HG03139 (cell line): Measurements from ENCODE around the gene ZNF497.
A peak's percentile ranks its signal among the peaks of the same experiment; 100 is the strongest.
"Not testable (repeated sequence)": the region's sequence is repeated elsewhere in the genome, so short reads cannot be mapped to it uniquely, and the experiment has no call there.

ENCODE experiments used
- ATAC-seq: cut with Tn5 transposase; IDR thresholded peaks from one replicate; pipeline ENCODE4 v1.9.1; 2021; ENCODE audit not compliant: unreplicated experiment

The ZNF497 gene

DNA sequence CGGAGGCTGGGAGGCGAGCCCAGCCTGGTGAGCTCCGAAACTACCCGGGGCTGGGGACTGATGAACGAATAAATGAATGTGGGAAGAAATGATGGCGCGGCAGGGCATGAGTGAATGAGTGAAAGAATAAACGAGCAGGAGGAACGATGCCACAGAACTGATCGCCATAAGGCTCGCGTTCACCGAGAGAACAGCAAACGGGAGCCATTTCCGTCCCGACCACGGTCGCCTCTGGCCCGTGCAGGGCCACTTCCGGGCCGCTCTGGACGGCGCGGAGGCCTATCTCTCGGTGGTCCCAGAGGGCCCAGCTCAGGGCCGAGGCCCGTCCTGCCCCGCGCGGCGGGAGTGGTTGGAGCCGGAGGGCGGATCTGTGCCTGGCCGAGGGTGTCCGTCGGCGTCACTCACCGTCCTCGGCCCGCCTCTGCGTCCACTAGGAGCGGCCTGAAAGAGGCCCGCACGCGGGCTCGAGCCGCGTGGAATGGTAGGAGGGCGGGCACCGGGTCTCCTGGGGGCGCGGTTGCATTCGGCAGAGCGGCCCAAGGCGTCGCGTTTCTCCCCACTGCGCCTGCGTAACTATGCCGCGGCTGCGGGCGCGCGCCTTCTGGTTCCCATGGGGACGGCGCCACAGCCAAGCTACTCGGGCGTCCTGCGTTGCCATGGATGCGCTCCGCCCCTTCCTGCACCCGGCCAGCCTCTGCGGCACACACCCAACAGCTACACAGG is at the start of gene ZNF497:
TSS of gene ZNF497 (minus strand) at position 480 of the 723 bp plus-strand sequence. CDS start 5,116 bp downstream, outside the sequence.
- ATAC-seq = peak; percentile 74

DNA sequence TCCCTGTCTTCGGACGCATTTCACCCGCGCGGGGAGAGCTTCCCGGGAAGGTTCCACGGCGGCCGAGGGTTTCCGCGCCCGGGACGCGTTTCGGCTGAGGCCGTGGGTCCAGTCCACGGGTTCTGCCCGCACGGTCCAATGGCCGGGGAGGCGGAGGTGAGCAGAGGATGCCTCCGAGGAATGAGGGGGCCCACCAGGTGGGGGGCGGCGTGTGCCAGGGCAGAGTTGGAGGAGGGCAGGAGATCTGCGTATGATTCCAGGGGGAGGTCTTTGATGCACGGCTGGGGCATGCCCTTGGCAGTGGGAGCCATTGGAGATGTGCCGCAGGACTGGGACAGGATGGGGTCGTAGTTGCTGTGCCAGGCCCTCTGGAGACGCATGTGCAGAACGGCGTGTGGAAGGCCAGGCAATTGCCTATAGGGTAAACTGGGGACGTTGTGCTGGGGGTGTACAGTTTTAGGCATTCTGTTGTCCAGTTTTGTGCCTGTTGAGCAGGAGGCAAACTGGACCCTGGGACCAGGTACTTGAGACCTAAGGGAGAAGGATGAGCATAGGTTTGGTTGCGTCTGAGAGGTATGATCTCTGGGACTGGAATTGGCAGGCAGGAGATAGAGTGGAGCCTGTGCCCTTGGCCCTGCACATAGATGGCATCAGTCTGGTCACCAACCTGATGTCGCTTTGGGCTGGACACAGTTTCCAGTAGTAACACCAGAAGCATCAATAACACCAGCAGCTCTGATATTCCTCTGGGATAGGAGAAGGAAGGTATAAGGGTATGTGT is 46.6 kb upstream of the ZNF497 start:
- no peak for ATAC-seq

- ATAC-seq = peak; percentile 94
Observed at GRCh38 chr19:58408152-58409009, 45.8 kb upstream of the ZNF497 start, which contains the start of gene ZNF584. Gene ZNF584 (plus strand): TSS chr19:58408649. CDS start chr19:58409148, 499 bp downstream.

DNA sequence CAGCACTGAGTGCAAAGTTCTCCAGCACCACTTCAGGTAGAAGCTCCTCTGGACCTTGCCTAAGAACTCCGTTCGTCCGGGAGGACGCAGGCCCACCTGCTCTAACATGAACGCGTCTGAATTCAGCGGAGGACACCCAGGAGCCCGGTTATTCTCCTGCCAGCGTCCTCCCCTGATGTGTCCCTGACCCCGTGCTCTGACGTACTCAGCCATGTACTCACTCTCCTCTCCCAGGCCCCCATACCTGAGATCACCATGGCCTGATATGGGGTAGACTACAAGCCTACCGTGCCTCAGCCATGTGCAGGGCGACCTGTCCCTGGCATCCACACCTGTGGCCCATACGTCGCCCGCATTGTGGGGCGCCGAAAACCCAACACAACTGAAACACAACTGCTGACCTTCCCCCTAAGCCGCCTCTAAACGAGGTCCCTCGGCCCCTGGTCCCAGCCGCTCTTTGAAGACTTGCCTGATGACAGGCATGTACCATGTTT is 45.2 kb upstream of the ZNF497 start:
- no peak for ATAC-seq

DNA sequence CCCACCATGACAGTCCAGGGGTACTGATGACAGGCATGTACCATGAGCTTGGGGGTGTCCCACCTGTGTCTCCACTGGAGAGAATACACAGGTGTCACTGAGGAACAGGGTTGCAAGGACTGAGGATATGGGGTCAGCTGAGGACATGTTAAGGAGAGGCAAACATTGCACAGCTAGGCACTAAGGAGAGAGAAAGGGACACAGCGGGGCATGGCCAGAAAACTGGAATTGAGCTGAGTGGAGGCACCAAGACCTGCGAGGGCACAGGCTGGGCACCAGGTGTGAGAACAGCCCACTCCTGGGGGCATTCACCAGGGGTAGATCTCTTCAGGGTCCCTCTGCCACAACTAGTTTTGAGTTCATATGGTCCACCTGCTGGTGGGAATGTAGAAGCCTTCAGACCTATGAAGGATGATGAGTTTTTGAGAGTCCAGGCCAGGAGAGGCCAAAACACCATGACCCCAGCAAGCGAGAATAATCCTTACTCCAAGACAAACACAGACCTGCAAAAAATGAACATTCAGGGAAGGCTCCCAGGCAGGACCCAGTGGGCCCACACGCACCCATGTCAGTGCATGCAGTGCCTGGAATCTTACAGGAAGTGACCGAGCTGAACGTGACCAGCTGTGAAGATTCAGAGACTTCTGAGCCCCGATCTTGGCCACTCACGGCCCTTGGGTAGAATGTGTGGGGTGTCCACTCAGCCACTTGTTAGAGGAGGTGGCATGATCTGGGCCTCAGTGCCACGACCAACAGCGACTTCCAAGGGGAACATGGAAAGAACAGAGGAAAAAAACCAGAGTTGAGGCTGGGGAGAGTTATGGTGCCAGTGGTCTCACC is 44.5 kb upstream of the ZNF497 start:
- ATAC-seq = no peak

- not testable (repeated sequence) for ATAC-seq
Observed at GRCh38 chr19:58403920-58404478, 41.4 kb upstream of the ZNF497 start.

GRCh38 chr19:58401840-58402421 is 39.4 kb upstream of the ZNF497 start:
- no peak for ATAC-seq

GRCh38 chr19:58400916-58401839 is 38.6 kb upstream of the ZNF497 start:
- peak; percentile 99 for ATAC-seq

DNA sequence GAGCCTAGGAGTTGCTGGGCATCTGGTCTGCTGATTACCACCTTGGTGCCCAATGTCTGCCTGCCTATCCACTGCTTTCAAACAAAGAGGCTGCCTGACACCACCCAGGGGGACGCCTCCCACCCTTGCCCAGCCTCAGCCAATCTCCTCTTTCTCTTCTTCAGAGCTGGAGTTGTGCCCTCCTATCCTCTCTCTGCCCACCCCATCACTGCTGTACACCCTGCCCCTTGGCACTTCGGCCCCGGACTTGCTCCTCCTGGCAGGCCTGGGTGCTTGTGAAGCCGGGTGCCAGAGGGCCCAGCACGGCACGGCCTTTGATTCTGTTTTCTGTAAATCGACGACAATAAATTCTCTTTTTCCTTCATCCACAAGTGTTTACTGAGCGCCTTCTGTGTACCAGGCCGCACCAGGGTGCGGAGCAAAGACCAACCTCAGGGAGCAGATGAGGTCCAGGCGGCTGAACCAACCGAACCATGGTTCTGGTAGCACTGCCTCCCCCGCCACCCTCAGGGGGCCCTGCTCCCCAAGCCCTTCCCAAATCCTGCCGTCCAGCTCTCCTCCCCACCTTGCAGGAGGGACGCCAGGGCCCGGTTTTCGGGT is 37.9 kb upstream of the ZNF497 start:
- no peak for ATAC-seq

DNA sequence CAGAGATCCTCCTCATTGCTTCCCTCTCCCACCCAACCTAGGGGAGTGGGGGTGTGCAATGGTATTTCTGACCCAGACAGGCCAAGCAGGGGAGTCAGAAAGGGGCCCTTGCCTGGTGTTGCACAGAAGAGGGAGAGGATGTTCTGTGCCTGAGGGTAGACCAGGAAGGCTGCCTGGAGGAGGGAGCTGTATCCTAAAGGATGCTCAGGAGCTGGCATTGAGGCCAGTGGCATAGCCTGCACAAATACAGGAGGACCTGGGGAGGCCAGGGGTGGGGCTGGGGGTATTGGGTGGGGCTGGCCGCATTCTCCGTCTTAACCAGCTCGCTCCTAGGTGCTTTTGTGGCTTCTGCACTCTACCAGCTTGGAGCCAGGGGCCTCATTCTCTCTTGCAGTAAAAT is 37.4 kb upstream of the ZNF497 start:
- no peak for ATAC-seq

- ATAC-seq = no peak
Observed at GRCh38 chr19:58398545-58398944, 36.0 kb upstream of the ZNF497 start.

DNA sequence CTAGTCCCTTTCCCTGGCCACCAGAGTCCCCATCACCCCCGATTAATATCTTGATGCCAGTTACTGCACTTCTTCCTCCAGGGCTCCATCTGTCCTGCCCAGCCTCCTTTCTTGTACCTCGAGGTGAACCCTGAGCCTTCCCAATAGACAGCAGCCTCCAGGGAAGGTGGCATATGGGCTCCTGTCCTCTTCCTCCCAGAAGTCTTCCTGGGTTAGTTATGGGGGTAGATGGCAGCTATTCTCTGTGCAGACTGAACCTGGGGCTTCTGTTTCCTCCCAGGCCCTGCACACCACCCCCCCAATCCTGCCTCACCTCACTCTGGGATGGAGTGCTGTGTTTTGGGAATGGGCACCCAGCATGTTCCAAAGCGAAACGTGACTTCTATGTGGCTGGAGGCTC is 35.5 kb upstream of the ZNF497 start:
- ATAC-seq = no peak

DNA sequence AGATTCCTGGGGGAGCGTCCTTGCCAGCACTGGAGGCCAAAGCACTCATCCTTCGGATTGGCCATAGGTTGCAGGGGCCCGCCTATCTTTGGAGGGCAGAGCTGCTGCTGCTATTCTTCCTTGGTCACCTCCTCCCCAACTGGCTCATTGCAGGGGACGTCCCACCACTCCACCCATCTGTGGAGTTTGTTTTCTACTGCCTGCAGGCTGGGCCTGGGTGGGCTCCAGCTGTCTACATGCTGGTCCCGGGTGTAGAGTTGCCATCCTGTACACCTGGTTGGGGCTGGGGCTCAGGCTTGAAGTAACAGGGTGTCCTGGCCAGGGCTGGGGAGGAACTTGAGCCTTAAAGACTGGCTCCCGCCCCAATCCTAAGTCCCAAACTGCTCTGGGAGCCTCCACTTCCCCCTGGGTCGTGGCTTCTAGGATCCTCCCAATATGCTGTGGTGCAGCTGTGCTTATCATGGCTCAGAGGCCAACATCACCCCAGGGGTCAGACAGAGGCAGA is 35.0 kb upstream of the ZNF497 start:
- no peak for ATAC-seq

DNA sequence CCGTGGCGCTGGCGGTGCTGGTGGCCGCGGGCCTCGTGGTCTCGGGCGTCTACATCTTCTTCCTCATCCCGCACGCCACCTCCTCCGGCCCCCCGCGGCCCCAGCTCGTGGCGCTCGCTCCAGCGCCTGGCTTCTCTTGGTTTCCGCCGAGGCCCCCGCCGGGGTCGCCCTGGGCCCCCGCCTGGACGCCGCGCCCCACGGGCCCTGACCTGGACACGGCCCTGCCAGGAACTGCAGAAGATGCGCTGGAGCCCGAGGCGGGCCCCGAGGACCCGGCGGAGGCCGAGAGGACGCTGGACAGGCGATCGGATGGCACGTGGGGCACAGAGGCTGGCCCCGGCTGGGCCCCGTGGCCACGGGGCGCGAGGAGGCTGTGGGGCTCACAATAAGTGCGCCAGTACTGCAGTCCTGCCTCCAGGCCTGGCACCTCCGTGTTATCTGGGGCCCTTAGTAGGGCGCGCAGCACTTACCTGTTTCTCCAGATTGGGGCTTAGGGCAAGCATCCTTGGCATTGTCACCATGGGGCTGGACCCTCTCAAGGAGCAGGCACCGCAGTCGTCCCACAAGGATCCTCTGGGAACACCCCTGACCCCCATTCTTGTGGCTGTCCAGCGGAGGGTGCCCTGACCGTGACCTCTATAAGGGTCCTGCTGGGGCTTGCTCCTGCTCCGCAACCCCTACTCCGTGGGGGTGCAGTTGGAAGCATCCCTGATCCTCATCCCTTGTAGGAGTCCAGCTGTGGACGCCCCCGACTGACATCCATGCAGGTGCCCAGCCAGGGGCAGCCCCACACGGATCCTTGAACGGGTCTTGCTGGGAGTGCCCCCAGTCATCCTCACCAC is 34.4 kb upstream of the ZNF497 start:
- no peak for ATAC-seq

- ATAC-seq = no peak
Observed at GRCh38 chr19:58395979-58396627, 33.6 kb upstream of the ZNF497 start.

DNA sequence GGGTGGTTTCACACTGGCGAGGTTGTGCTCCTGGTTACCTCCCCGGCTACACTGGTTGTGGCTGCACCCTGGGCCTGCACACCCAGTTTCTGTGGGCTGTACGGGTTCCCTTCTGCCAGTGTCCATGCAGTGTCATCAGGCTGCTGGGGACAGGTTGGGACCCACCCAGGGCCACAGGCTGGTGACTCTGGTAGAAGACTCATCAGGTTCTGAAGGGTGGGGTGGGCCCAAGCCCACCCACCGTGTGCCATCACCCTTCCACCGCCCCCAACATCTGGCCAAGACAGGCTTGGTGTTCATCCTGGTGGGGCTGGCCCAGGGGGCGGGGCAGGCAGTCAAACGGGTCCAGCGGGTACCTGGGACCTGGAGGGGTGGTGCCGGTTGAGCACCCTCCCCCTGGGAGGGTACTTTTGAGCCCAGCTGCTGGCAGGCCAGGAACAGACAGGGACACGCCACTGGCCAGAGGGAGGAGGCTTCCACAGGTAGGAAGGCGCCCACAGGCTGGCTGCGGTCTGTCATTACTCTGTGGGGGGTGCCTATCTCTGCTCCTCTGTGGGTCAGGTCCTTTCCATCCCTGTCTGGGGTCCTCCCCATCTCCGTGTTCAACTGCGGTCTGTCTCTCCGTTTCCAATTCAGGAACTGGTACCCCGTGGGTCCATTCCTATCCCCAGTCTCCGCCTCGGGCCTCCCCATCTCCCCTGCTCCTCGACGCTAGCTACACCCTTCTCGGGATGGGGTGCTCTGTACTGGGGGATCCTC is 32.8 kb upstream of the ZNF497 start, which contains the start of gene RNF225:
TSS of gene RNF225 (plus strand) at position 437 of the 759 bp plus-strand sequence. CDS start 434 bp downstream, outside the sequence.
- ATAC-seq = no peak
